GM12892 (cell line): ENCODE results near the gene CTBP2.

ENCODE experiments used
- DNase-seq: peaks from one replicate; pipeline ENCODE4 v3.0.0; 2011; ENCODE audit not compliant: insufficient read length
- FAIRE-seq: peaks from 2 replicates; lab custom pipeline; 2011; peaks lifted over from hg19 to GRCh38; lab: Jason Lieb, UNC
- POLR2A ChIP-seq: IDR thresholded peaks from 2 replicates; pipeline ENCODE4 v1.6.1; 2011; ENCODE audit warnings: low read depth, low read length, control low read depth
- POLR2AphosphoS5 ChIP-seq: IDR thresholded peaks from 2 replicates; pipeline ENCODE4 v1.6.1; 2011; ENCODE audit warnings: low read depth, low read length, control low read depth
- TAF1 ChIP-seq: IDR thresholded peaks from 2 replicates; pipeline ENCODE4 v1.6.1; 2011; ENCODE audit warnings: low read depth, mild to moderate bottlenecking, control low read depth, low read length, borderline replicate concordance

CTBP2 gene

GRCh38 chr10:125000366-125001312 lies 159.7 kb downstream of the CTBP2 start:
- FAIRE-seq (no peak), DNase-seq (no peak)
- TF ChIP-seq POLR2AphosphoS5 (no peak), TAF1 (no peak), POLR2A (no peak)

- no peak for DNase-seq
- TF ChIP-seq TAF1 (no peak), POLR2A (no peak), POLR2AphosphoS5 (no peak)
- no peak for FAIRE-seq
Measured at GRCh38 chr10:124999433-125000365, 160.7 kb downstream of the CTBP2 start.

GRCh38 chr10:124998624-124999291 lies 161.6 kb downstream of the CTBP2 start:
- no peak for DNase-seq
- FAIRE-seq = no peak
- TF ChIP-seq POLR2AphosphoS5 = no peak
- TF ChIP-seq POLR2A = no peak
- TF ChIP-seq TAF1 = no peak

GRCh38 chr10:124997771-124998623 lies 162.4 kb downstream of the CTBP2 start:
- no peak for FAIRE-seq
- no peak for DNase-seq
- TF ChIP-seq POLR2AphosphoS5 (no peak), TAF1 (no peak), POLR2A (no peak)

DNA sequence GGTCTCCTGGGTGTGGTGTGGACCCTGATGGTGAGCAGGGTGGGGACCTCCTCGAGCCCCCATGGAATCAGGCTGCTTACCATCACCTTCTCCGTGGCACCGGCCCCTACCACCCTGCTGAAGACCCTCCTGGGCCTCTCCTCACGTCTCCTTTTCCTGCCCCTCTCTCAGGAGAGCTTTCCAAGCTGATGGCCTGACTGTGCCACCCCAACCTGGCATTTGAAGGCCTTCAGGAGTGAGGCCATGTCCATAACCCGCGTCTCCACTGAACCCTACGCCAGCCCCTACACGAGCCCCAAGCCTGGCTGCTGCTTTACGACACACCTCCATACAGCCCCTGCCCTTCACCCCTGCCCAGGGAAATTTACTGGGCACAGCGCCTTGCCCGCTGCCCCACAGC lies 163.1 kb downstream of the CTBP2 start:
- TF ChIP-seq POLR2A (no peak), TAF1 (no peak), POLR2AphosphoS5 (no peak)
- DNase-seq (no peak), FAIRE-seq (no peak)

DNA sequence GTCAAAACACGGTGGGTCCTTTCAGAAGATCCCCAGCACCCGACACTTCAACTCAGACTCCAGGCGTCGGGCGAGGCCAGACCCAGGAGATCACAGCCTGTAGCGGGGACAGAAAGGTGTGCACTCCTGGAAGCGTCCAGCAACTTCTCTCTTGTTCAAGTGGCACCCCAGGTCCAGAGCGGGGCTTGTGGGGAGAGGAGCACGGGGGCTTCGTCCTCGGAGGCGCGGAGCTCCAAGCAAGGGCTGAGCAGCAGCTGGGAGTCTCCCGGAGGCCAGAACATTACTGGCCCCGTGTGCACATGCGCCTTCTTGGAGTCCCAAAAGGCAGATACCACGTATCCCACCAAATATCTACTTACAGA lies 163.5 kb downstream of the CTBP2 start:
- TF ChIP-seq POLR2A = no peak
- TF ChIP-seq POLR2AphosphoS5 = no peak
- no peak for TF ChIP-seq TAF1
- FAIRE-seq = no peak
- no peak for DNase-seq

DNA sequence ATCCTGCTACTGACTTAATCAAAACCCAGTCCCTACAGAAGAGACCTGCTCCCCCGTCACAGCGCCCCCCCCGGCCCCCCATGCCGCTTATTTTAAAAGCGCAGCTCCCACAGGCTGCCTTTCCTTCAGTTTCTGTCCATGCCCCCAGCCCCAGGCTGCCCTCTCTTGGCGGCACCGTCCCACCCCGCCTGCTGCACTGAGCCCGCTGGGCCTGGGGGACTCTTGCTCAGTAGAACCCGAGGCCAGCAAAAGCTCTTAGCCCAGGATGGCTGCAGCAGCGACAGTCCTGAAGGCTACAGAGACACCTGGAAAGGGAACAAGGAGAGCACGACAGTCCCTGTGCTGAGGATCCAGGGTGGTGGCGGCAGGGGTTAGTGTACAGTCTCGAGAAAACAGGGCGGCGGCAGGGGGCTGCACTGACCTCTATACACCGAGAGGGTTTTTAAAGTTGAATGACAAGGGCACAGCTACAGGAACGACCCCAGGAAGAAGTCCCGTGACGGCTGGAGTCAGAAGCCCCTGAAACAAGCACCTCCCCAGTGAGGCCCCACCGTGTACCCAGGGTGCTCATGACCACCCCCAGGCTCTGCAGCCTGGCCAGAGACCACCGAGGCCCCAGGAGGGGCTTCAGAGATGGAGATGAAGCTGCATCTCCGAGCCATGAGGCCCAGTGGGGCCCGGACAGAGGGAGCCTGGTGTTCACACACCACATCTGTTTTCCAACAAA lies 164.1 kb downstream of the CTBP2 start:
- DNase-seq = no peak
- TF ChIP-seq POLR2A (no peak), POLR2AphosphoS5 (no peak), TAF1 (no peak)
- FAIRE-seq = no peak

DNA sequence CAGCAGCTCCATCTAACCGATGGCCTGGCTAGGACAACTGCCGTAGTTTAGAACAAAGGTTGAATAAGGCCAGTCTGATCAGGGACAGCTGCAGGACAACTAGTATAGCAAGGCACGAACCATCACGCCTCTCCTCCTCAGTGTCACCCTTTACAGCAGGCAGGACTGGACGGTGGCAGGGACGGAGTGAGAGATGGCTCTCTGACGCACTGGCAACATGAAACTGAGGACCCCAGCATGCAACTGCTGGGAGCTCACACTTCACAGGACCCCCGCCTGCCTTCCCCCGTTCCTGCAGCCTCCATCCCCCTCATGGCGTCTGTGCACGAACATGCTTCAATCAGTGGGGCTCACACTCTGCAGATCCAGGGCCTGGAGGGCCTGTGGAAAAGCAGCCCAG lies 164.8 kb downstream of the CTBP2 start:
- DNase-seq (no peak), FAIRE-seq (no peak)
- no peak for TF ChIP-seq TAF1

DNA sequence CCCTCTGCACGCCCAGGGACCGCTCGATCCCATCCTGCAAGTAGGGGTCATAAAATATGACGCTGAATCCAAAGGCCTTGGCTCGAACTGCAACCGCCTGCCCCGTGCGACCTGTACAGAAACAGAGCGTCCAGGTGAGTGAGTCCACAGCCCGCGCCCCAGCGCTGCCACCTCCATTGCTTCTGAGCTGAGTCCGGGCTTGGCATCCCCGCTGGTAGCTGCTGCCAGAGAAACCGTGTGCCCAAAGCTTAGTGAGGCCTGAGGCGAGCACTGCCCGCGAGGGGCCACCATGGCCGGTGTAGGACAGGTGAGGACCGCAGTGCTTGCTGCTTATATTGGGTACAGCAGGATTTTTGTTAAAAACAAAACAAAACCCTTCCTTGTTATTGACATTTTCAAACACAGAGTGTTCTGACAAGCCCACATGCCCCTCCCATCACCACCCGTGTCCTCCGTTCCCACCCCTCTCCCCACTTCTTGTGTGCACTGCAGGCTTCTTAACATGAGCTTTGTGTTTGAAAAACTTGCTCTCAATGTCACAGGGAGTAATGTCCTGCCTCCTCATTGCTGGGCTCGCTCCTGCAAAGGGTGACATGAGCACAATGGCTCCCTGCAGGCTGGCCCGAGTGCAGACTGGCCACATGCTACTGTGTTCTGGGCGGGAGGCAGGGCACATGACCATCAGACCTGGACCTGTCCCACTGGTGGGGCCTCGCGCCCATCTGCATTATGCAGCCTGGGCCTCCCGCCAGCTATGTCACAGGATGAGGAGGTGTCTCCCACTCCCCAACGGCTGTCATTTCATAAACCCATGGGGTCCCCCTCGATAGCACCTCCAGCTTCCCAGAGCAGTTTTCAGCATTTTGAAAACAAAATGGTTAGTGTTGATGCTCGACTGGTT lies 165.5 kb downstream of the CTBP2 start:
- TF ChIP-seq TAF1 (no peak), POLR2AphosphoS5 (no peak), POLR2A (no peak)
- FAIRE-seq (no peak), DNase-seq (no peak)
